Hepatocyte (in vitro differentiated cells): Measurements from ENCODE around the gene ECSIT.

Experiments
- EZH2 ChIP-seq: fragments of 200-600 bp; sonication (generic); IDR thresholded peaks from 2 replicates; pipeline ENCODE4 v1.6.1; 2016; ENCODE audit warnings: antibody characterized with exemption, mild to moderate bottlenecking, borderline replicate concordance
- TF ChIP-seq, protein P1 (sequence below): fragments of 200-600 bp; sonication (generic); IDR thresholded peaks from 2 replicates; pipeline ENCODE4 v1.5.1; 2016; ENCODE audit warnings: antibody characterized with exemption, mild to moderate bottlenecking; ENCODE audit not compliant: poor library complexity

- no peak for TF ChIP-seq EZH2
- TF ChIP-seq, protein P1, sequence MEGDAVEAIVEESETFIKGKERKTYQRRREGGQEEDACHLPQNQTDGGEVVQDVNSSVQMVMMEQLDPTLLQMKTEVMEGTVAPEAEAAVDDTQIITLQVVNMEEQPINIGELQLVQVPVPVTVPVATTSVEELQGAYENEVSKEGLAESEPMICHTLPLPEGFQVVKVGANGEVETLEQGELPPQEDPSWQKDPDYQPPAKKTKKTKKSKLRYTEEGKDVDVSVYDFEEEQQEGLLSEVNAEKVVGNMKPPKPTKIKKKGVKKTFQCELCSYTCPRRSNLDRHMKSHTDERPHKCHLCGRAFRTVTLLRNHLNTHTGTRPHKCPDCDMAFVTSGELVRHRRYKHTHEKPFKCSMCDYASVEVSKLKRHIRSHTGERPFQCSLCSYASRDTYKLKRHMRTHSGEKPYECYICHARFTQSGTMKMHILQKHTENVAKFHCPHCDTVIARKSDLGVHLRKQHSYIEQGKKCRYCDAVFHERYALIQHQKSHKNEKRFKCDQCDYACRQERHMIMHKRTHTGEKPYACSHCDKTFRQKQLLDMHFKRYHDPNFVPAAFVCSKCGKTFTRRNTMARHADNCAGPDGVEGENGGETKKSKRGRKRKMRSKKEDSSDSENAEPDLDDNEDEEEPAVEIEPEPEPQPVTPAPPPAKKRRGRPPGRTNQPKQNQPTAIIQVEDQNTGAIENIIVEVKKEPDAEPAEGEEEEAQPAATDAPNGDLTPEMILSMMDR, result no peak
These were observed 39.6 kb downstream of the ECSIT start for GRCh38 chr19:11489378-11489777.
